Measurements from ENCODE around the gene PDLIM4.

The PDLIM4 gene

GRCh38 chr5:132293992-132294727 lies 36.7 kb downstream of the PDLIM4 start, which contains the start of gene SLC22A4:
Gene SLC22A4, plus strand, starts transcription at chr5:132294394. Its CDS starts 223 bp downstream, at chr5:132294617.
- TF ChIP-seq FOXP2 (optimal IDR thresholded peaks at IDR 0.05; ENCODE audit: borderline replicate concordance, extremely low read depth, extremely low read length, insufficient read depth) (no peak), POLR2AphosphoS5 (IDR thresholded peaks at IDR 0.05; ENCODE audit: low read depth, low read length) (peak; percentile 64)

- TF ChIP-seq SIN3A (IDR thresholded peaks at IDR 0.05; ENCODE audit: borderline replicate concordance, insufficient read depth, low read length): peak; percentile 66; the same call in 1 of the 2 replicates
- TF ChIP-seq, protein P1, sequence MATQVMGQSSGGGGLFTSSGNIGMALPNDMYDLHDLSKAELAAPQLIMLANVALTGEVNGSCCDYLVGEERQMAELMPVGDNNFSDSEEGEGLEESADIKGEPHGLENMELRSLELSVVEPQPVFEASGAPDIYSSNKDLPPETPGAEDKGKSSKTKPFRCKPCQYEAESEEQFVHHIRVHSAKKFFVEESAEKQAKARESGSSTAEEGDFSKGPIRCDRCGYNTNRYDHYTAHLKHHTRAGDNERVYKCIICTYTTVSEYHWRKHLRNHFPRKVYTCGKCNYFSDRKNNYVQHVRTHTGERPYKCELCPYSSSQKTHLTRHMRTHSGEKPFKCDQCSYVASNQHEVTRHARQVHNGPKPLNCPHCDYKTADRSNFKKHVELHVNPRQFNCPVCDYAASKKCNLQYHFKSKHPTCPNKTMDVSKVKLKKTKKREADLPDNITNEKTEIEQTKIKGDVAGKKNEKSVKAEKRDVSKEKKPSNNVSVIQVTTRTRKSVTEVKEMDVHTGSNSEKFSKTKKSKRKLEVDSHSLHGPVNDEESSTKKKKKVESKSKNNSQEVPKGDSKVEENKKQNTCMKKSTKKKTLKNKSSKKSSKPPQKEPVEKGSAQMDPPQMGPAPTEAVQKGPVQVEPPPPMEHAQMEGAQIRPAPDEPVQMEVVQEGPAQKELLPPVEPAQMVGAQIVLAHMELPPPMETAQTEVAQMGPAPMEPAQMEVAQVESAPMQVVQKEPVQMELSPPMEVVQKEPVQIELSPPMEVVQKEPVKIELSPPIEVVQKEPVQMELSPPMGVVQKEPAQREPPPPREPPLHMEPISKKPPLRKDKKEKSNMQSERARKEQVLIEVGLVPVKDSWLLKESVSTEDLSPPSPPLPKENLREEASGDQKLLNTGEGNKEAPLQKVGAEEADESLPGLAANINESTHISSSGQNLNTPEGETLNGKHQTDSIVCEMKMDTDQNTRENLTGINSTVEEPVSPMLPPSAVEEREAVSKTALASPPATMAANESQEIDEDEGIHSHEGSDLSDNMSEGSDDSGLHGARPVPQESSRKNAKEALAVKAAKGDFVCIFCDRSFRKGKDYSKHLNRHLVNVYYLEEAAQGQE (IDR thresholded peaks at IDR 0.05; ENCODE audit: insufficient read depth in 1 of 2, low read depth in 2 of 2, low read length in 2 of 2): no peak
- no peak for TF ChIP-seq FOXP2 (optimal IDR thresholded peaks at IDR 0.05; ENCODE audit: borderline replicate concordance, extremely low read depth, extremely low read length, insufficient read depth)
- no peak for TF ChIP-seq POLR2AphosphoS5 (IDR thresholded peaks at IDR 0.05; ENCODE audit: low read depth, low read length)
- peak; percentile 25; the same call in 1 of the 2 replicates for TF ChIP-seq TAF1 (IDR thresholded peaks at IDR 0.05; ENCODE audit: borderline replicate concordance, insufficient read depth, low read length)
These were observed 37.4 kb downstream of the PDLIM4 start for GRCh38 chr5:132294728-132295504.

GRCh38 chr5:132295505-132296411 lies 38.3 kb downstream of the PDLIM4 start:
- TF ChIP-seq SIN3A (IDR thresholded peaks at IDR 0.05; ENCODE audit: borderline replicate concordance, insufficient read depth, low read length) (no peak), FOXP2 (optimal IDR thresholded peaks at IDR 0.05; ENCODE audit: borderline replicate concordance, extremely low read depth, extremely low read length, insufficient read depth) (no peak), POLR2AphosphoS5 (IDR thresholded peaks at IDR 0.05; ENCODE audit: low read depth, low read length) (no peak), TAF1 (IDR thresholded peaks at IDR 0.05; ENCODE audit: borderline replicate concordance, insufficient read depth, low read length) (no peak; the same call in 1 of the 2 replicates)
- TF ChIP-seq, protein P1 (IDR thresholded peaks at IDR 0.05; ENCODE audit: insufficient read depth in 1 of 2, low read depth in 2 of 2, low read length in 2 of 2): no peak

DNA sequence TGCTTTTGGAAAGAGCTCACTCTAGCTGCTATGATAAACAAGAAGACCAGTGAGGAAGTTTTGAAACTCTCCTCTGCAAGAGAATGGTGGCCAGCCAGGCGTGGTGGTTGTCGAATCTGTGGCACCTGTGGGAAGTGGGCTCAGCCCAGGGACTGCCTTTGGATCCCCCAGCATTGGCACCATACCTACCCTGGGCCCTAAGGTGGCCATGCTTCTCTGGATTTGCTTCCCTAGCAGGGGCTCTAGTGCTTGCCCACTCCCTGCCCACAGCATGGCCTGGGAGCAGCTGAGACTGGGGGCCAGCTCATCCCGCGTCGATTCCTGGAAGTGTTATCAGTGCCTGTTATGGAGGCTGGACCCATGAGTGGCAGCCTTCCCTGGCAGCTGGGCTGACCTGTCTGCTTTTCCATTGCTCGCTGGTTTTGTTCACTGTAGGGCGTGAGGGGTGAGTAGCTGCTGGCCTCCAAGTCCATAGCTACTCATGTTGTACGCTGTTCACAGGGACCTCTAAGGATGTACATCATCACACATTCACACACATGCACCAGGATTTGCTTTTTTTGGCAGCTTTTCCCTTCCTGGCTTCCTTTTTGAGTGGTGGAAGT lies 39.0 kb downstream of the PDLIM4 start:
- TF ChIP-seq SIN3A (IDR thresholded peaks at IDR 0.05; ENCODE audit: borderline replicate concordance, insufficient read depth, low read length): no peak
- TF ChIP-seq TAF1 (IDR thresholded peaks at IDR 0.05; ENCODE audit: borderline replicate concordance, insufficient read depth, low read length): no peak
- TF ChIP-seq, protein P1 (IDR thresholded peaks at IDR 0.05; ENCODE audit: insufficient read depth in 1 of 2, low read depth in 2 of 2, low read length in 2 of 2): no peak
- TF ChIP-seq POLR2AphosphoS5 (IDR thresholded peaks at IDR 0.05; ENCODE audit: low read depth, low read length): no peak
- no peak for TF ChIP-seq FOXP2 (optimal IDR thresholded peaks at IDR 0.05; ENCODE audit: borderline replicate concordance, extremely low read depth, extremely low read length, insufficient read depth)
